Natural killer cell (primary cell): ENCODE measurements around the gene RASGRF1. TPM values are rescaled to one million over a fixed set of nuclear protein-coding genes. Genes with fewer than 3 reads are reported as not detected.

Source experiments
- ATAC-seq, 3 donors: fragments of 150-1000 bp in 2 of 3; fragments of 200-7000 bp in 1 of 3; cut with Tn5 transposase; 1 replicate in 1 of 3; 2 replicates in 2 of 3; pipeline ENCODE4 v1.10.0; 2021; ENCODE audit warnings: mild to moderate bottlenecking in 2 of 3, moderate library complexity in 2 of 3
- DNase-seq, 2 donors: peaks; one replicate each; pipeline versions ENCODE4 v3.0.0 to v3.0.0-alpha.2; 2013 to 2021; ENCODE audit warnings: mixed read lengths in 1 of 2
- H3K27ac ChIP-seq: one replicate; pipeline ENCODE4 v1.5.1; 2013; ENCODE audit warnings: mild to moderate bottlenecking, low read length
- H3K27me3 ChIP-seq: one replicate; pipeline ENCODE4 v1.6.1; 2013; ENCODE audit warnings: low read length; ENCODE audit not compliant: control insufficient read depth, insufficient read depth
- H3K36me3 ChIP-seq: one replicate; pipeline ENCODE4 v1.6.1; 2013; ENCODE audit warnings: low read length; ENCODE audit not compliant: control insufficient read depth, insufficient read depth
- H3K4me1 ChIP-seq: one replicate; pipeline ENCODE4 v1.6.1; 2013; ENCODE audit warnings: low read length; ENCODE audit not compliant: control insufficient read depth, insufficient read depth
- H3K4me3 ChIP-seq: one replicate; pipeline ENCODE4 v1.5.1; 2013; ENCODE audit warnings: low read length
- H3K9me3 ChIP-seq: one replicate; pipeline ENCODE4 v1.6.1; 2013; ENCODE audit warnings: low read length; ENCODE audit not compliant: control insufficient read depth, insufficient read depth
- H3K27ac Mint-ChIP-seq, 2 donors: one replicate each; pipeline ENCODE4 v1.8.0; 2022; ENCODE audit warnings: mild to moderate bottlenecking in 2 of 2, mixed read lengths in 2 of 2, moderate library complexity in 1 of 2
- H3K27me3 Mint-ChIP-seq, 2 donors: one replicate each; pipeline ENCODE4 v1.8.0; 2022; ENCODE audit warnings: low read depth in 2 of 2, mixed read lengths in 2 of 2
- H3K36me3 Mint-ChIP-seq: one replicate; pipeline ENCODE4 v1.8.0; 2022; ENCODE audit warnings: mixed read lengths
- H3K4me1 Mint-ChIP-seq, 2 donors: one replicate each; pipeline ENCODE4 v1.8.0; 2022; ENCODE audit warnings: mixed read lengths in 2 of 2
- H3K4me3 Mint-ChIP-seq: one replicate; pipeline ENCODE4 v1.8.0; 2022; ENCODE audit warnings: mild to moderate bottlenecking, moderate library complexity, mixed read lengths
- H3K9me3 Mint-ChIP-seq, 2 donors: one replicate each; pipeline ENCODE4 v1.8.0; 2022; ENCODE audit warnings: mixed read lengths in 2 of 2
- WGBS: methylation state at CpG from one replicate; pipeline ENCODE4 v1.1.7; 2013; ENCODE audit warnings: missing lambda C conversion rate; ENCODE audit not compliant: insufficient coverage; 5-methylcytosine and 5-hydroxymethylcytosine counted together
- intact Hi-C: fragments of 100-400 bp; cut with micrococcal nuclease; formaldehyde crosslinking; loops from one replicate; pipeline ENCODE4 v1.14.2; 2022
- total RNA-seq, 4 donors: library from RNA; stranded (reverse); fragments of 120-200 nt in 1 of 4; gene quantifications; one replicate each; pipeline versions ENCODE4 v1.2.3 to v1.2.4, GENCODE V29; 2013 to 2022
- TF ChIP-seq, protein P1 (sequence below): fragments of 200-600 bp; IDR thresholded peaks from one replicate; pipeline ENCODE4 v1.8.0; 2022; ENCODE audit warnings: antibody characterized with exemption

Gene RASGRF1
- total RNA-seq, 3 donors from 2014 or later (not counting 1 experiment from before 2014, with no cell fraction given): not detected

DNA sequence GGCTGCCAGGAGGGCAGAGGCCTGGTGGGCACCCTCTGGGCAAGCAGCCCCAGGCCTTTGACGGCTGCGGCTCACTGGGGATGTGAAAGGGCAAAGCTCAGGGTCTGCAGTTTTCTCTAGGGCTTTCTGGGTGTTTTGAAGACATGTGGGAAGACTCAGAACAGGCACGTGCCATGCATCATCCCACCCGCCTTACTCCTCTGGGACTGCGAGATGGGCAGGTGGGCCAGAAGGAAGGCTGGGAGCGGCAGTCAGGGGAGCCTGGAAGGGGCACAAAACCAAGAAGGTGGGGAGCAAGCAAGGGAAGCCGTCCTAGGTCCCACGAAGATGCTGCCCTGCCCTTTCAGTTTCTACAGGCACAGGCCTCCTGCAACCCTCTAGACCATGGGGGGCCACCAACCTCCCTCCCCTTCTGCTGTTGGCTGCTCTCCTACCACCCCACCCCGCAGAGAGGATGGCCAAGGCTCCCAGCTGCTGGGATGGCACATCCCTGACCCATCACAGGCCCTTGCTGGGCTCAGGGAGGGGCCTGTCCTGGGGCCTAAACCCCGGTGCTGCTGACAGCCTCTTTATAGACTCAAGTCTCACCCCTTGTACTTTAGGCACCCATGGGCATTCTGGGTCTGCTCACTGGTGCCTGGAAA lies 73.9 kb downstream of the RASGRF1 start:
- Mint-ChIP-seq H3K4me3 (no peak overlapping the region), H3K9me3 (no peaks in the 10 kb centered on the region), H3K27ac (no peak overlapping the region), H3K36me3 (no peaks in the 10 kb centered on the region), H3K27me3 (no peaks in the 10 kb centered on the region), H3K4me1 (no peaks in the 10 kb centered on the region)
- ATAC-seq (no peak), DNase-seq (no peak)
- Histone ChIP-seq H3K27ac (no peak overlapping the region), H3K4me1 (no peaks in the 10 kb centered on the region), H3K27me3 (no peaks in the 10 kb centered on the region), H3K36me3 (no peaks in the 10 kb centered on the region), H3K9me3 (no peaks in the 10 kb centered on the region), H3K4me3 (no peak overlapping the region)
- intact Hi-C loops: no loop called here
- 89% methylated on average over 10 of the region's 10 CpGs for whole genome bisulfite sequencing
- TF ChIP-seq, protein P1, sequence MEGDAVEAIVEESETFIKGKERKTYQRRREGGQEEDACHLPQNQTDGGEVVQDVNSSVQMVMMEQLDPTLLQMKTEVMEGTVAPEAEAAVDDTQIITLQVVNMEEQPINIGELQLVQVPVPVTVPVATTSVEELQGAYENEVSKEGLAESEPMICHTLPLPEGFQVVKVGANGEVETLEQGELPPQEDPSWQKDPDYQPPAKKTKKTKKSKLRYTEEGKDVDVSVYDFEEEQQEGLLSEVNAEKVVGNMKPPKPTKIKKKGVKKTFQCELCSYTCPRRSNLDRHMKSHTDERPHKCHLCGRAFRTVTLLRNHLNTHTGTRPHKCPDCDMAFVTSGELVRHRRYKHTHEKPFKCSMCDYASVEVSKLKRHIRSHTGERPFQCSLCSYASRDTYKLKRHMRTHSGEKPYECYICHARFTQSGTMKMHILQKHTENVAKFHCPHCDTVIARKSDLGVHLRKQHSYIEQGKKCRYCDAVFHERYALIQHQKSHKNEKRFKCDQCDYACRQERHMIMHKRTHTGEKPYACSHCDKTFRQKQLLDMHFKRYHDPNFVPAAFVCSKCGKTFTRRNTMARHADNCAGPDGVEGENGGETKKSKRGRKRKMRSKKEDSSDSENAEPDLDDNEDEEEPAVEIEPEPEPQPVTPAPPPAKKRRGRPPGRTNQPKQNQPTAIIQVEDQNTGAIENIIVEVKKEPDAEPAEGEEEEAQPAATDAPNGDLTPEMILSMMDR: no peak

DNA sequence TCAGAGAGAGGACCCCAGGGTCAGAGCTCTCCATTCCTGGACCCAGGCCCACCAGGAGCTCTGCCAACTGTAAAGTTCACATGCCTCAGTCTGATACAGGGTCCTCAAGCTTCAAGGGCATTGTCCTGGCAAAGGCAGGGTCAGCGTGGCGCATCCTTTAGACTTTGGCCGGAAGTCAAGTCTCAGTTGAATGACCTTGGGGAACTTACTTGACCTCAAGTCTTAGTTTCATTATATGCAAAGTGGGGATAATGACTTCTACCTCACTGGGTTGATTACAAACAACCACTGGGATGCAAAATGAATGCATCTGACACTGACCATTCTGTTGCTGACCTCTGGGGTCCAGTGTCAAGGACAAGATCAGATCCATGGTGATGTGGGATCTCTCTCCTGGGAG lies 75.2 kb downstream of the RASGRF1 start:
- TF ChIP-seq, protein P1: no peak
- Mint-ChIP-seq H3K27me3 (no peaks in the 10 kb centered on the region), H3K27ac (no peak overlapping the region), H3K4me1 (no peaks in the 10 kb centered on the region), H3K9me3 (no peaks in the 10 kb centered on the region), H3K4me3 (no peak overlapping the region), H3K36me3 (no peaks in the 10 kb centered on the region)
- Histone ChIP-seq H3K4me1 (no peaks in the 10 kb centered on the region), H3K9me3 (no peaks in the 10 kb centered on the region), H3K36me3 (no peaks in the 10 kb centered on the region), H3K27me3 (no peaks in the 10 kb centered on the region), H3K27ac (no peak overlapping the region), H3K4me3 (no peak overlapping the region)
- WGBS: 78% methylated on average over 3 of the region's 3 CpGs
- DNase-seq (no peak), ATAC-seq (no peak)
- intact Hi-C loops: no loop called here

DNA sequence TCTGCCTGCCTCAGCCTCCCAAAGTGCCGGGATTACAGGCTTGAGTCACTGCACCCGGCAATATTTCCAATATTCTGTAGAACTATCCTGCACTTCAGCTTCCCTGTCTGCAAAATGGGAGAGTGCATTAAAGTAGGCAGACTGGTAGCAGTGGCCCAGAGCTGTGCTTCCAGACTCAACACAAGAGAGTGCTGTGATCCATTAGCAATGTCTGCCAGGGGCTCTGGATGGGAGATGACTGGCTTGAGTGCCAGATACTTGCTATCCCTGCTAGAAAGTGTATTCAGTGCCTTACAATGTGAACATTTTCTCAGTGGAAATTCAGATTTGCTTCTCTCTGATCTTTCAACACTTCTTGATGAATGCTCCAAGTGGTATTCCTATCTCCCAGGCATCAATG lies 80.3 kb downstream of the RASGRF1 start:
- no peaks in the 10 kb centered on the region for H3K36me3 Mint-ChIP-seq
- H3K4me3 ChIP-seq: no peak overlapping the region
- WGBS: 96% methylated on average over 2 of the region's 2 CpGs

More for the DNA sequence above, 80.3 kb downstream of the RASGRF1 start:
- no peaks in the 10 kb centered on the region for H3K9me3 Mint-ChIP-seq
- DNase-seq (no peak), ATAC-seq (no peak)
- TF ChIP-seq, protein P1: no peak
- no peaks in the 10 kb centered on the region for H3K27me3 ChIP-seq
- no peaks in the 10 kb centered on the region for H3K36me3 ChIP-seq
- no peaks in the 10 kb centered on the region for H3K9me3 ChIP-seq
- intact Hi-C loops: no loop called here
- no peak overlapping the region for H3K27ac Mint-ChIP-seq
- no peak overlapping the region for H3K4me3 Mint-ChIP-seq
- H3K27ac ChIP-seq: no peak overlapping the region
- no peaks in the 10 kb centered on the region for H3K27me3 Mint-ChIP-seq
- peaks cover 9% of the 10 kb centered on the region for H3K4me1 ChIP-seq
- H3K4me1 Mint-ChIP-seq: no peaks in the 10 kb centered on the region
